K562 (cell line): ENCODE measurements around the gene PRPH2. TPM values are rescaled to one million over a fixed set of nuclear protein-coding genes. Genes with fewer than 3 reads are reported as not detected.

Experiments used
- BACH1 ChIP-seq: fragments of 200-800 bp; sonication (Bioruptor generic); IDR thresholded peaks from 2 replicates; pipeline ENCODE4 v1.6.1; 2016; ENCODE audit warnings: missing genetic modification characterization, missing compliant biosample characterization
- BCL6 ChIP-seq: fragments of 250-450 bp; sonication (Bioruptor Pico); IDR thresholded peaks from 2 replicates; pipeline ENCODE4 v1.4.0; 2020
- CBX1 ChIP-seq: sonication (generic); IDR thresholded peaks from 2 replicates; pipeline ENCODE4 v1.6.1; 2016; ENCODE audit warnings: antibody characterized with exemption, low read depth, mild to moderate bottlenecking
- CBX3 ChIP-seq, 2 experiments: IDR thresholded peaks; 1 replicate in 1 of 2; 2 replicates in 1 of 2; pipeline ENCODE4 v1.6.1; 2012; ENCODE audit warnings: inconsistent platforms in 2 of 2, low read length in 2 of 2, borderline replicate concordance in 1 of 2, control low read depth in 1 of 2
- CEBPB ChIP-seq: fragments of 450-650 bp; IDR thresholded peaks from 2 replicates; pipeline ENCODE4 v1.6.1; 2016; ENCODE audit warnings: missing genetic modification characterization, missing compliant biosample characterization
- CHD1 ChIP-seq: fragments of 200-600 bp; sonication (generic); IDR thresholded peaks from one replicate; pipeline ENCODE4 v1.6.1; 2012; ENCODE audit warnings: mild to moderate bottlenecking, moderate library complexity, low read length, inconsistent platforms
- HCFC1 ChIP-seq: IDR thresholded peaks from 2 replicates; pipeline ENCODE4 v1.6.1; 2012; ENCODE audit warnings: low read depth, low read length, improper control_type of control experiment
- HES1 ChIP-seq: fragments of 450-650 bp; IDR thresholded peaks from 2 replicates; pipeline ENCODE4 v1.6.1; 2016; ENCODE audit warnings: low read depth, mild to moderate bottlenecking, moderate library complexity
- HLTF ChIP-seq: fragments of 450-650 bp; IDR thresholded peaks from 2 replicates; pipeline ENCODE4 v1.6.1; 2016
- IRF1 ChIP-seq: sonication (generic); formaldehyde crosslinking; IDR thresholded peaks from 2 replicates; pipeline ENCODE4 v1.8.0; 2022; ENCODE audit warnings: missing genetic modification reagents, mild to moderate bottlenecking, borderline replicate concordance
- MAFK ChIP-seq: IDR thresholded peaks from 2 replicates; pipeline ENCODE4 v1.6.1; 2011; ENCODE audit warnings: low read length, improper control_type of control experiment
- MTA3 ChIP-seq: fragments of 450-650 bp; formaldehyde crosslinking; IDR thresholded peaks from 2 replicates; pipeline ENCODE4 v1.6.1; 2017; ENCODE audit warnings: mild to moderate bottlenecking, borderline replicate concordance
- PHF21A ChIP-seq: fragments of 450-650 bp; IDR thresholded peaks from 2 replicates; pipeline ENCODE4 v1.6.1; 2017; ENCODE audit warnings: low read depth, borderline replicate concordance
- PTBP1 ChIP-seq: fragments of 200-400 bp; formaldehyde crosslinking; IDR thresholded peaks from 2 replicates; pipeline ENCODE4 v1.6.1; 2017; ENCODE audit warnings: low read depth, low read length
- SMARCB1 ChIP-seq: IDR thresholded peaks from 2 replicates; pipeline ENCODE4 v1.6.1; 2011; ENCODE audit warnings: improper control_type of control experiment, low read depth; ENCODE audit not compliant: insufficient read length
- TAL1 ChIP-seq: fragments of 450-650 bp; IDR thresholded peaks from 2 replicates; pipeline ENCODE4 v1.6.1; 2016; ENCODE audit warnings: mild to moderate bottlenecking
- TBL1XR1 ChIP-seq, 2 experiments: IDR thresholded peaks; 2 replicates each; pipeline ENCODE4 v1.6.1; 2012; ENCODE audit warnings: improper control_type of control experiment in 2 of 2, low read length in 2 of 2, mild to moderate bottlenecking in 1 of 2
- TGIF2 ChIP-seq: sonication (generic); formaldehyde crosslinking; IDR thresholded peaks from 2 replicates; pipeline ENCODE4 v1.8.1; 2022; ENCODE audit warnings: mild to moderate bottlenecking, missing genetic modification reagents, moderate library complexity
- TRIM24 ChIP-seq, 2 experiments: fragments of 450-650 bp; IDR thresholded peaks; 2 replicates each; pipeline ENCODE4 v1.6.1; 2016
- XRCC5 ChIP-seq: fragments of 200-400 bp; formaldehyde crosslinking; IDR thresholded peaks from 2 replicates; pipeline ENCODE4 v1.6.1; 2017; ENCODE audit warnings: low read depth, mild to moderate bottlenecking, low read length
- ZEB2 ChIP-seq: fragments of 450-650 bp; IDR thresholded peaks from 2 replicates; pipeline ENCODE4 v1.6.1; 2016
- ZNF253 ChIP-seq: fragments of 250-450 bp; sonication (Bioruptor Pico); conservative IDR thresholded peaks from 2 replicates; pipeline ENCODE4 v1.6.1; 2021; ENCODE audit warnings: mild to moderate bottlenecking
- ZNF408 ChIP-seq: fragments of 250-450 bp; sonication (Bioruptor Pico); IDR thresholded peaks from 2 replicates; pipeline ENCODE4 v1.4.0; 2020; ENCODE audit warnings: low read depth, mild to moderate bottlenecking, moderate library complexity
- polyA plus RNA-seq, 8 experiments: library from polyadenylated mRNA; depleted of rRNA in 4 of 8; stranded (reverse) in 5 of 8; unstranded in 3 of 8; fragments of >200 nt; fragmentation: Nextera tagmentation in 2 of 8; fragmentation: Illumina TruSeq in 1 of 8; extraction: Ambion mirVana in 2 of 8; extraction: Trizol in 1 of 8; gene quantifications; 2 replicates each; pipeline versions ENCODE4 v1.2.1 to v1.2.3, GENCODE V29; 2011 to 2014; ENCODE audit warnings: inconsistent platforms in 1 of 8, missing spikeins in 1 of 8
- total RNA-seq, 7 experiments: library from RNA; depleted of rRNA in 6 of 7; stranded (reverse); fragments of >200 nt in 6 of 7; fragmentation: Illumina TruSeq in 2 of 7; extraction: Trizol in 2 of 7; gene quantifications; 2 replicates each; pipeline versions ENCODE4 v1.2.1 to v1.2.3, GENCODE V29; 2011 to 2021; ENCODE audit warnings: low replicate concordance in 1 of 7
- TF ChIP-seq, protein P1 (sequence below): sonication (generic); formaldehyde crosslinking; IDR thresholded peaks from 2 replicates; pipeline ENCODE4 v1.9.0; 2022; ENCODE audit warnings: mild to moderate bottlenecking, missing genetic modification reagents
- TF ChIP-seq, protein P2 (sequence below): fragments of 250-450 bp; sonication (Bioruptor Pico); IDR thresholded peaks from 2 replicates; pipeline ENCODE4 v1.8.0; 2022; ENCODE audit warnings: inconsistent platforms
- TF ChIP-seq, protein P3 (sequence below): fragments of 450-650 bp; IDR thresholded peaks from 2 replicates; pipeline ENCODE4 v1.6.1; 2016; ENCODE audit warnings: missing biosample characterization, missing genetic modification characterization
- TF ChIP-seq, protein P4 (sequence below), 2 experiments: IDR thresholded peaks; 2 replicates each; pipeline ENCODE4 v1.6.1; 2011; ENCODE audit warnings: borderline replicate concordance in 1 of 2, control low read depth in 1 of 2, low read depth in 1 of 2, low read length in 1 of 2, mild to moderate bottlenecking in 1 of 2, mixed read lengths in 1 of 2, moderate library complexity in 1 of 2; ENCODE audit not compliant: insufficient read depth in 1 of 2, insufficient read length in 1 of 2, poor library complexity in 1 of 2, severe bottlenecking in 1 of 2; ENCODE audit errors: extremely low read depth in 1 of 2

The PRPH2 gene
- total and polyA plus RNA-seq, 9 of the 15 experiments (the other 6 are each of a cell fraction or from before 2014, with no cell fraction given): 0.03 to 0.11 (median 0.03) TPM; not detected in 5

DNA sequence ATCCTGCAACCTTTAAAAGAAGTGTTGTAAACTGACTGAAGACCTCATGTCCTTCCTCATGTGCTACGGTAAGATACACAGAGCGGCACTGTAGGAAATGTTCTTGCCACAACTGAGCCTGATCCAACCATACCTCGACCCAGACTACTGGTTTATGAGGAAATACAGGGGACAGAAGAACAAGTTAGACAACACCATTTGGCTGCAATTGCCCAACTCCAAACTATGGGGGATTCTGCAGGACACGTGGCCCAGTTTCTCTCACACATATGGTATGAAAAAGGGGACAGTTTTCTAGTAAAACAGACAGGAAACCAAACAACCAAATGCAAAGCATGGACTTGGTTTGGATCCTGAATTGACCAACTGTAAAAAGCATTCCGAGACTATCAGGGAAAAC lies 10.5 kb downstream of the PRPH2 start (continued):
- TF ChIP-seq SMARCB1: no peak
- peak; percentile 62 for TF ChIP-seq CEBPB (tag)
- no peak for TF ChIP-seq CHD1
- TF ChIP-seq BCL6 (CRISPR knock-in tag): no peak
- no peak for TF ChIP-seq XRCC5
- no peak for TF ChIP-seq HCFC1
- no peak for TF ChIP-seq PHF21A
- TF ChIP-seq HLTF: peak; percentile 93
- TF ChIP-seq ZNF253 (CRISPR knock-in tag): no peak
- no peak for TF ChIP-seq TBL1XR1 (IDR thresholded peaks at IDR 0.05; ENCODE audit: low read length in 2 of 2)
- TF ChIP-seq TAL1: no peak
- TF ChIP-seq ZEB2: no peak
- no peak for TF ChIP-seq PTBP1
- TF ChIP-seq ZNF408 (CRISPR knock-in tag): no peak
- TF ChIP-seq, protein P1, sequence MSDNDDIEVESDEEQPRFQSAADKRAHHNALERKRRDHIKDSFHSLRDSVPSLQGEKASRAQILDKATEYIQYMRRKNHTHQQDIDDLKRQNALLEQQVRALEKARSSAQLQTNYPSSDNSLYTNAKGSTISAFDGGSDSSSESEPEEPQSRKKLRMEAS (CRISPR knock-in tag): peak; percentile 49; the same call in 1 of the 2 replicates
- TF ChIP-seq, protein P2, sequence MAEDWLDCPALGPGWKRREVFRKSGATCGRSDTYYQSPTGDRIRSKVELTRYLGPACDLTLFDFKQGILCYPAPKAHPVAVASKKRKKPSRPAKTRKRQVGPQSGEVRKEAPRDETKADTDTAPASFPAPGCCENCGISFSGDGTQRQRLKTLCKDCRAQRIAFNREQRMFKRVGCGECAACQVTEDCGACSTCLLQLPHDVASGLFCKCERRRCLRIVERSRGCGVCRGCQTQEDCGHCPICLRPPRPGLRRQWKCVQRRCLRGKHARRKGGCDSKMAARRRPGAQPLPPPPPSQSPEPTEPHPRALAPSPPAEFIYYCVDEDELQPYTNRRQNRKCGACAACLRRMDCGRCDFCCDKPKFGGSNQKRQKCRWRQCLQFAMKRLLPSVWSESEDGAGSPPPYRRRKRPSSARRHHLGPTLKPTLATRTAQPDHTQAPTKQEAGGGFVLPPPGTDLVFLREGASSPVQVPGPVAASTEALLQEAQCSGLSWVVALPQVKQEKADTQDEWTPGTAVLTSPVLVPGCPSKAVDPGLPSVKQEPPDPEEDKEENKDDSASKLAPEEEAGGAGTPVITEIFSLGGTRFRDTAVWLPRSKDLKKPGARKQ (CRISPR knock-in tag): no peak
- no peak for TF ChIP-seq TGIF2 (CRISPR knock-in tag)
- peak in 1 of 2 experiments; percentile 90; a peak in 2 of 3 replicates for TF ChIP-seq CBX3 (IDR thresholded peaks at IDR 0.05; ENCODE audit: borderline replicate concordance in 1 of 2, low read length in 2 of 2)
- no peak for TF ChIP-seq BACH1
- peak; percentile 88 to 90 for TF ChIP-seq TRIM24 (IDR thresholded peaks at IDR 0.05)
- TF ChIP-seq IRF1 (CRISPR knock-in tag): no peak
- TF ChIP-seq, protein P3, sequence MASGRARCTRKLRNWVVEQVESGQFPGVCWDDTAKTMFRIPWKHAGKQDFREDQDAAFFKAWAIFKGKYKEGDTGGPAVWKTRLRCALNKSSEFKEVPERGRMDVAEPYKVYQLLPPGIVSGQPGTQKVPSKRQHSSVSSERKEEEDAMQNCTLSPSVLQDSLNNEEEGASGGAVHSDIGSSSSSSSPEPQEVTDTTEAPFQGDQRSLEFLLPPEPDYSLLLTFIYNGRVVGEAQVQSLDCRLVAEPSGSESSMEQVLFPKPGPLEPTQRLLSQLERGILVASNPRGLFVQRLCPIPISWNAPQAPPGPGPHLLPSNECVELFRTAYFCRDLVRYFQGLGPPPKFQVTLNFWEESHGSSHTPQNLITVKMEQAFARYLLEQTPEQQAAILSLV: no peak
- no peak for TF ChIP-seq HES1
- TF ChIP-seq, protein P4, sequence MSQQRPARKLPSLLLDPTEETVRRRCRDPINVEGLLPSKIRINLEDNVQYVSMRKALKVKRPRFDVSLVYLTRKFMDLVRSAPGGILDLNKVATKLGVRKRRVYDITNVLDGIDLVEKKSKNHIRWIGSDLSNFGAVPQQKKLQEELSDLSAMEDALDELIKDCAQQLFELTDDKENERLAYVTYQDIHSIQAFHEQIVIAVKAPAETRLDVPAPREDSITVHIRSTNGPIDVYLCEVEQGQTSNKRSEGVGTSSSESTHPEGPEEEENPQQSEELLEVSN (IDR thresholded peaks at IDR 0.05; ENCODE audit: borderline replicate concordance in 1 of 2, extremely low read depth in 1 of 2, insufficient read depth in 1 of 2, insufficient read length in 1 of 2, low read depth in 1 of 2, low read length in 1 of 2, poor library complexity in 1 of 2, severe bottlenecking in 1 of 2): peak in 1 of 2 experiments; percentile 24
- peak; percentile 33; the same call in 1 of the 2 replicates for TF ChIP-seq CBX1
- TF ChIP-seq MAFK: no peak
- TF ChIP-seq MTA3: no peak
